HG03460 (cell line): ENCODE measurements around the gene COQ7.

Experiments used
- ATAC-seq: cut with Tn5 transposase; IDR thresholded peaks from one replicate; pipeline ENCODE4 v1.9.1; 2021; ENCODE audit not compliant: unreplicated experiment

COQ7 gene

GRCh38 chr16:19085679-19086200, 18.3 kb downstream of the COQ7 start:
- no peak for ATAC-seq

- peak; percentile 82 for ATAC-seq
Observed at GRCh38 chr16:19086322-19087199, 19.1 kb downstream of the COQ7 start.

GRCh38 chr16:19088341-19088916, 21.0 kb downstream of the COQ7 start:
- ATAC-seq, result no peak

GRCh38 chr16:19089410-19089955, 22.1 kb downstream of the COQ7 start:
- no peak for ATAC-seq

GRCh38 chr16:19090916-19091315, 23.5 kb downstream of the COQ7 start:
- no peak for ATAC-seq

GRCh38 chr16:19092653-19093410, 25.4 kb downstream of the COQ7 start:
- ATAC-seq, result no peak

- ATAC-seq, result no peak
Observed at GRCh38 chr16:19093631-19094541, 26.5 kb downstream of the COQ7 start.

GRCh38 chr16:19094542-19095365, 27.3 kb downstream of the COQ7 start:
- ATAC-seq, result no peak

- ATAC-seq, result no peak
Observed at GRCh38 chr16:19095654-19096053, 28.2 kb downstream of the COQ7 start.

- no peak for ATAC-seq
Observed at GRCh38 chr16:19098173-19098572, 30.8 kb downstream of the COQ7 start.

GRCh38 chr16:19102187-19102872, 34.9 kb downstream of the COQ7 start:
- ATAC-seq, result no peak

- ATAC-seq, result no peak
Observed at GRCh38 chr16:19104607-19105006, 37.2 kb downstream of the COQ7 start.

GRCh38 chr16:19105131-19105530, 37.7 kb downstream of the COQ7 start:
- no peak for ATAC-seq

- ATAC-seq, result no peak
Observed at GRCh38 chr16:19105891-19106624, 38.6 kb downstream of the COQ7 start.

GRCh38 chr16:19106625-19107020, 39.2 kb downstream of the COQ7 start:
- ATAC-seq, result no peak

- ATAC-seq, result no peak
Observed at GRCh38 chr16:19108409-19109287, 41.2 kb downstream of the COQ7 start.

GRCh38 chr16:19109288-19109664, 41.9 kb downstream of the COQ7 start:
- ATAC-seq, result no peak
